H54 (cell line): ENCODE measurements around the gene MB21D2.
A peak's percentile ranks its signal among the peaks of the same experiment; 100 is the strongest.

Source experiments
- DNase-seq: peaks from one replicate; pipeline ENCODE4 v3.0.0; 2011; ENCODE audit warnings: low spot score, mixed read lengths; ENCODE audit not compliant: insufficient read length
- FAIRE-seq: peaks from 3 replicates; lab custom pipeline; 2011; peaks lifted over from hg19 to GRCh38; lab: Jason Lieb, UNC
- POLR2A ChIP-seq: IDR thresholded peaks from 2 replicates; pipeline ENCODE4 v1.6.1; 2011; ENCODE audit warnings: low read depth, mild to moderate bottlenecking, low read length

MB21D2 gene

GRCh38 chr3:192915722-192916121 is 1.9 kb downstream of the MB21D2 start:
- DNase-seq (no peak), FAIRE-seq (no peak)
- no peak for TF ChIP-seq POLR2A

GRCh38 chr3:192915304-192915703 is 2.4 kb downstream of the MB21D2 start:
- FAIRE-seq (peak; percentile 67), DNase-seq (no peak)
- TF ChIP-seq POLR2A: no peak

- DNase-seq (no peak), FAIRE-seq (no peak)
- no peak for TF ChIP-seq POLR2A
These were observed 2.8 kb downstream of the MB21D2 start for GRCh38 chr3:192914848-192915247.

GRCh38 chr3:192913540-192913939 is 4.1 kb downstream of the MB21D2 start:
- FAIRE-seq (no peak), DNase-seq (no peak)
- TF ChIP-seq POLR2A: no peak

GRCh38 chr3:192911293-192911692 is 6.4 kb downstream of the MB21D2 start:
- FAIRE-seq: no peak
- DNase-seq: no peak
- no peak for TF ChIP-seq POLR2A

- TF ChIP-seq POLR2A: no peak
- FAIRE-seq (no peak), DNase-seq (no peak)
These were observed 9.9 kb downstream of the MB21D2 start for GRCh38 chr3:192907784-192908183.

GRCh38 chr3:192906940-192907339 is 10.7 kb downstream of the MB21D2 start:
- DNase-seq: no peak
- no peak for FAIRE-seq

GRCh38 chr3:192905980-192906678 is 11.5 kb downstream of the MB21D2 start:
- no peak for TF ChIP-seq POLR2A
- DNase-seq (no peak), FAIRE-seq (no peak)

More at GRCh38 chr3:192906940-192907339, 10.7 kb downstream of the MB21D2 start:
- TF ChIP-seq POLR2A: no peak

- no peak for DNase-seq
- no peak for TF ChIP-seq POLR2A
- FAIRE-seq: no peak
These were observed 12.9 kb downstream of the MB21D2 start for GRCh38 chr3:192904632-192905289.

GRCh38 chr3:192902549-192902948 is 15.1 kb downstream of the MB21D2 start:
- no peak for DNase-seq
- no peak for TF ChIP-seq POLR2A
- no peak for FAIRE-seq

- peak; percentile 63 for DNase-seq
- no peak for TF ChIP-seq POLR2A
- peak; percentile 92 for FAIRE-seq
These were observed 16.2 kb downstream of the MB21D2 start for GRCh38 chr3:192901435-192901834.

GRCh38 chr3:192899540-192899982 is 18.1 kb downstream of the MB21D2 start:
- DNase-seq: no peak
- FAIRE-seq: peak; percentile 94
- no peak for TF ChIP-seq POLR2A

GRCh38 chr3:192897005-192897404 is 20.7 kb downstream of the MB21D2 start:
- no peak for TF ChIP-seq POLR2A
- no peak for FAIRE-seq
- no peak for DNase-seq

GRCh38 chr3:192896208-192896607 is 21.4 kb downstream of the MB21D2 start:
- DNase-seq (no peak), FAIRE-seq (no peak)
- no peak for TF ChIP-seq POLR2A

GRCh38 chr3:192894676-192895075 is 23.0 kb downstream of the MB21D2 start:
- no peak for FAIRE-seq
- TF ChIP-seq POLR2A: no peak
- no peak for DNase-seq
